HuH-7 (cell line): ENCODE results near the gene SLFN14.
"Not testable (repeated sequence)": the region's sequence is repeated elsewhere in the genome, so short reads cannot be mapped to it uniquely, and the experiment has no call there.

ENCODE experiments used
- DNase-seq: peaks from one replicate; pipeline ENCODE4 v3.0.0; 2011; ENCODE audit warnings: low spot score

SLFN14 gene

DNA sequence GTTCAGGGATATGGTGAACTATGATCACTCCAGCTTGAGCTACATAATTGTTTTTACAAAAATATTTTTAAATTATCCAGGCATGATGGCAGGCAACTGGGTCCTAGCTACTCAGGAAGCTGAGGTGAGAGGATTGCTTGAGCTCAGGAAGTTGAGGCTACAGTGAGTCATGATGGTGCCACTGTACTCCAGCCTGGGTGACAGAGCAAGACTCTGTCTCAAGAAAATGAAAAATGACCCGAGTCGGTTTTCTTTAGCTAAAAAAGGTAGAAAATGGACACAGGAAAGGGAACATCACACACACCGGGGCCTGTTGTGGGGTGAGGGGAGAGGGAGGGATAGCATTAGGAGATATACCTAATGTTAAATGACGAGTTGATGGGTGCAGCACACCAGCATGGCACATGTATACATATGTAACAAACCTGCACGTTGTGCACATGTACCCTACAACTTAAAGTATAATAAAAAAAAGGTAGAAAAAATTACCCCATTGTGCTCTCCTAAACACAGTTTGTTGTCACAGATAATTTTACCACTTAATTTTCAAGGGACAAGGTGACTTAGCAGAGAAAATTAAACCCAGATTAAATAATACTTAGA is 38.9 kb downstream of the SLFN14 start:
- not testable (repeated sequence) for DNase-seq

DNA sequence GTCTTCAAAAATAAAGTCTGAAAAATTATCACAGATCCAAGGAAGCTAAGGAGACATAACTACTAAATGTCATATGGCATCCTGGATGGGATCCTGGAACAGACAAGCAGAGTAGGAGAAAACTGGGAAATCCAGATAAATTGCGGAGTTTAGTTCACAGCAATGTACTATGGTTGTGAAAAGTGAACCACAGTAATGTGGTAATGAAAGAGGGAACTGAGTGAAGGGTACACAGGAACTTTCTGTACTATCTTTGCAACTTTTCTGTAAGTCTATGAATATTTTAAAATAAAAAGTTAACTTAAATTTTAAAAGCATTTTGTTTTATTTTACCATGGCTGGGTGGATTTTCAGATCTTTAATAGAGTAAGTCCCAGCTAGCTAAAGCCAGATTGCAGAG is 39.5 kb downstream of the SLFN14 start:
- no peak for DNase-seq

DNA sequence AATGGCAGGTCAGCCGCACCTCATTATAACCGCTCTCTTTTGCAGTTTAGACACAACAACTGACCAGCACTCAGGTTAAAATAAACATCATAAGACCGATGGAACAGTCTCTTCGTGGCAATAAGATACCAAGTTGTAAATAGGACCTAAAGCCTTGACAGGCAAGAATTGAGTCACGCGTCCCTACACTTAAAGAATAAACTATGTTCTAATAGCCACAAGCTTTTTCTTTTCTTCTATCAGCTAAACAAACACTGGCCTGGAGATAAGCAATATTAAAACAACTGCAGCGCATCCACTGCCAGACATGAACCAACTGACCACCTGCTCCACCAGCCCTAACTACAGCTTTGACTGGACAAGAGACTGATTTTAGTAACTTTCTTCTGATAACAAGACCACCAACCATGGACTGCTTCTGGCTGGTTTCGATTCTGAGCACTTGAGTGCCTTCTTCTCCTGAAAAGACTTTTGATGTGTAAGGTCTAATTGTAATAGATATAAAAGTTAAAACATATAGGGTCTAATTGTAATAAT is 40.6 kb downstream of the SLFN14 start:
- DNase-seq: no peak

DNA sequence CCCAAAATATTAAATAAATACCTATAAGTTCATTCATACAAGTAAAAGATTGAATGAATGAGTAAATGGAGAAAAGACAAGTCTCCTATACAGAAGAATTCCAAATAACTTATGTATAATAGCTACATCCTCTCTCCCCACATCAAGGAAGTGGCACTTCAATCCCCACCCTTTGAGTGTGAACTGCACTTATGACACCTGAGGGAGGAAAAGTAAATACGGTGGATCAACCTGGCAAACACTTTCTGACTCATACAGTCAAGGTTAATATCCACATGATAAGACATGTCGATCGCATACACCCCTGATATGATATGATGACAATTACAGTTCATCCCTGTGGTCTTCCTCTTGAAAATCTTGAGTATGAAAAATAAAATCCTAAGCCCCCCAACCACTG is 41.2 kb downstream of the SLFN14 start:
- no peak for DNase-seq

DNA sequence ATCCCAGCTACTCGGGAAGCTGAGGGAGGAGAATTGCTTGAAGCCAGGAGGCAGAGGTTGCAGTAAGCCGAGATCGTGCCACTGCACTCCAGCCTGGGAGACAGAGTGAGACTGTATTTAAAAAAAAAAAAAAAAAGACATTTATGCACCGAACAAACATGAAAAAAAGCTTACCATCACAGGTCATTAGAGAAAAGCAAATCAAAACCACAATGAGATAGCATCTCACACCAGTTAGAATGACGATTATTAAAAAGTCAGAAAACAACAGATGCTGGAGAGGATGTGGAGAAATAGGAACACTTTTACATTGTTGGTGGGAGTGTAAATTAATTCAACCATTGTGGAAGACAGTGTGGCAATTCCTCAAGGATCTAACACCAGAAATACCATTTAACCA is 42.2 kb downstream of the SLFN14 start:
- not testable (repeated sequence) for DNase-seq

DNA sequence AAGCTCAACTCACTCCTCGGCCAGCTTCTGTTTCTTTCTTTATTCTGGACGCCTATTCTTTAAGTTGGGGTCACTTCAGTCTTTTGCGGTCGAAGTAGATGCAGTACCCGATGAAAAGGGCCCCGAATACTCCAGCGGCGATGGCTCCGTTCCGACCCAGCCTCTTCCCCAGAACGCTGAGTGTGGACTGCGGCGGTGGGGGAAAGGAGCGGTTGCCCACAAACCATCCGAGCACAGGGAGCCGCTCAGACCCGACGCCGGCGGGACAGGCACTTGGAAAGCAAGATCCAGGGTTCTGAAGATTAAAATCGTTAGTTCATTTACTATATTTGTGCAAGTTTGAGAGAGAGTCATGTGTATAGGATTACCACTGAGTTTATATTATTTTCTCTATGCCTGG is 45.6 kb downstream of the SLFN14 start:
- DNase-seq: no peak

DNA sequence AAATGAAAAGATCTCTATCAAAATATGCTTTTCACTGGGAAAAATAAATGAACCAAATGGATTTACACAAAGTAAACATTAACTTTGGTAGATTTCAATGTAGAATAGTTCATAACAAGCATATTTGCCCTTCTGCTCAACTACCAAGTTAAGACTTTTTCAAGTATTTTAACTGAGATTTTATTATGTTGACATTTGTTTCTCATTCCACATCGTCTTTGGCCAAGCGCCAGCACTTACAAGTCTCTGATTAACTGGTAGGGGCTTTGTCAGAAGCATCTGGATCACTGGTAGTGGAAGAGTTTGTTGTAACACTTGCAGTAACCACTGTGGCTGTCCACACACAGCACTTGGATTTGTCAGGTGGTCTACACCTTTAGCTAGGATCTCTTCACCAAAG is 46.1 kb downstream of the SLFN14 start:
- DNase-seq: no peak
